ENCODE measurements around the gene SH2D3A. TPM values are rescaled to one million over a fixed set of nuclear protein-coding genes. Genes with fewer than 3 reads are reported as not detected.

Gene SH2D3A
- total and polyA plus RNA-seq, 2 of the 8 experiments (the other 6 are each of a cell fraction or from before 2014, with no cell fraction given): 14.5 to 22.1 TPM

- H3K79me1 ChIP-seq (ENCODE audit: low read depth, low read length): no peaks in the 10 kb centered on the region
- H3K23ac ChIP-seq (ENCODE audit: insufficient read length): no peak overlapping the region
- TF ChIP-seq POLR2AphosphoS5 (IDR thresholded peaks at IDR 0.05; ENCODE audit: low read depth, low read length) (no peak), EGR1 (IDR thresholded peaks at IDR 0.05; ENCODE audit: borderline replicate concordance, low read depth, low read length) (no peak), BACH1 (IDR thresholded peaks at IDR 0.05; ENCODE audit: low read length) (no peak)
- H4K91ac ChIP-seq (replicated peaks; ENCODE audit: insufficient read length, low read length): no peak overlapping the region
- WGBS, 2 experiments (ENCODE audit: extremely low coverage in 1 of 2, insufficient coverage in 1 of 2, insufficient read length in 1 of 2, insufficient replicate concordance in 2 of 2, low coverage in 1 of 2, low lambda C conversion rate in 2 of 2, missing lambda C conversion rate in 1 of 2): 87% methylated on average over 1 of the region's 1 CpG; no CpG with 5 or more reads in 1 of the 2 experiments
- H4K8ac ChIP-seq (ENCODE audit: extremely low read depth, insufficient read depth, low read length): no peak overlapping the region
- ChIA-PET POLR2A (ENCODE audit: partially characterized antibody) (no interaction called here), CTCF (ENCODE audit: partially characterized antibody) (interaction anchor here (0.6 to 1.7 kb wide), 3 partner anchors 55 to 273 kb away, joined by 3 to 5 read pairs (median 3); no protein-coding TSS in a partner anchor)
- no peaks in the 10 kb centered on the region for H3K27me3 ChIP-seq (replicated peaks in 1 of 4; ENCODE audit: control insufficient read depth in 3 of 4, extremely low read depth in 1 of 4, insufficient read depth in 3 of 4, low read length in 3 of 4)
- H2BK5ac ChIP-seq (ENCODE audit: low read depth, low read length): no peak overlapping the region
- H3K23me2 ChIP-seq (ENCODE audit: low read depth, low read length): peaks cover 2% of the 10 kb centered on the region; the same call in 1 of the 2 replicates
- H3K27ac ChIP-seq (ENCODE audit: low read depth, low read length): no peak overlapping the region
- H2BK20ac ChIP-seq (ENCODE audit: low read length): no peak overlapping the region
- H3K56ac ChIP-seq (replicated peaks; ENCODE audit: insufficient read length, low read depth, low read length): no peak overlapping the region
- H3K4ac ChIP-seq (replicated peaks; ENCODE audit: insufficient read length, low read depth, low read length): no peak overlapping the region
- no peak overlapping the region for H2AK5ac ChIP-seq (ENCODE audit: low read depth, low read length)
- H3K18ac ChIP-seq (ENCODE audit: extremely low read depth, low read length): no peak overlapping the region
- H3K4me1 ChIP-seq (replicated peaks in 1 of 4; ENCODE audit: control insufficient read depth in 3 of 4, insufficient read depth in 4 of 4, low read length in 3 of 4): no peaks in the 10 kb centered on the region
- H3K4me3 ChIP-seq (ENCODE audit: extremely low read depth in 1 of 4, insufficient read depth in 2 of 4, low read depth in 3 of 4, low read length in 4 of 4): no peak overlapping the region
- DNase-seq (ENCODE audit: low read depth in 1 of 2, low spot score in 2 of 2) (no peak), FAIRE-seq (no peak)
- H3K36me3 ChIP-seq (ENCODE audit: control insufficient read depth in 2 of 4, insufficient read depth in 4 of 4, low read length in 3 of 4): no peaks in the 10 kb centered on the region
- no peak overlapping the region for H2BK12ac ChIP-seq (ENCODE audit: low read depth, low read length)
- H3K4me2 ChIP-seq (ENCODE audit: insufficient read depth in 1 of 2, low read depth in 2 of 2, low read length in 2 of 2): no peak overlapping the region
- peaks cover 14 to 48% of the 10 kb centered on the region in 2 experiments; a peak in 3 of 4 replicates for H3K9me3 ChIP-seq (ENCODE audit: insufficient read depth in 2 of 2, low read depth in 1 of 2, low read length in 1 of 2)
- H3K79me2 ChIP-seq (ENCODE audit: control insufficient read depth in 1 of 2, insufficient read depth in 2 of 2, low read length in 2 of 2): no peaks in the 10 kb centered on the region
- H3K14ac ChIP-seq (ENCODE audit: insufficient read length): no peak overlapping the region
- H3K9ac ChIP-seq (replicated peaks in 1 of 4; ENCODE audit: extremely low read depth in 1 of 4, low read depth in 3 of 4, low read length in 3 of 4): no peak overlapping the region
- no peak overlapping the region for H4K5ac ChIP-seq (ENCODE audit: insufficient read length, low read depth, low read length)
- H2BK120ac ChIP-seq (replicated peaks; ENCODE audit: low read depth, low read length): no peak overlapping the region
- no peaks in the 10 kb centered on the region for H4K20me1 ChIP-seq (replicated peaks in 1 of 2; ENCODE audit: control insufficient read depth in 1 of 2, insufficient read depth in 2 of 2, low read length in 2 of 2)
- no peak overlapping the region for H2BK15ac ChIP-seq (ENCODE audit: low read length)
- no peak overlapping the region for H2AFZ ChIP-seq (ENCODE audit: low read length)
These were observed 41.3 kb upstream of the SH2D3A start for GRCh38 chr19:6808494-6808893.

Measured in H1 (cell line).